CD14-positive monocyte (primary cell): Measurements from ENCODE around the gene CCDC85A. TPM values are rescaled to one million over a fixed set of nuclear protein-coding genes. Genes with fewer than 3 reads are reported as not detected.

Source experiments
- DNase-seq, 3 donors: peaks; one replicate each; pipeline ENCODE4 v3.0.0-alpha.2; 2011 to 2022
- H2AFZ ChIP-seq: 2 replicates; pipeline ENCODE4 v1.6.0; 2012; ENCODE audit warnings: mild to moderate bottlenecking, low read depth, low read length, inconsistent platforms; ENCODE audit not compliant: insufficient read depth, poor library complexity, severe bottlenecking
- H3K27ac ChIP-seq, 2 donors: 1 replicate in 1 of 2; 2 replicates in 1 of 2; pipeline ENCODE4 v1.5.1; 2012 to 2013; ENCODE audit warnings: low read length in 2 of 2, control low read depth in 1 of 2, inconsistent platforms in 1 of 2, low read depth in 1 of 2, mild to moderate bottlenecking in 1 of 2
- H3K27me3 ChIP-seq, 2 donors: one replicate each; pipeline versions ENCODE4 v1.6.0 to v1.6.1; 2011 to 2013; ENCODE audit warnings: low read length in 2 of 2; ENCODE audit not compliant: control insufficient read depth in 2 of 2, insufficient read depth in 2 of 2
- H3K36me3 ChIP-seq, 2 donors: replicated peaks in 1 of 2; 1 replicate in 1 of 2; 2 replicates in 1 of 2; pipeline versions ENCODE4 v1.5.1 to v1.6.1; 2012 to 2013; ENCODE audit warnings: low read length in 2 of 2, control low read depth in 1 of 2, inconsistent platforms in 1 of 2, mild to moderate bottlenecking in 1 of 2; ENCODE audit not compliant: insufficient read depth in 2 of 2, control insufficient read depth in 1 of 2
- H3K4me1 ChIP-seq, 2 donors: 1 replicate in 1 of 2; 2 replicates in 1 of 2; pipeline versions ENCODE4 v1.5.1 to v1.6.1; 2012 to 2013; ENCODE audit warnings: low read length in 2 of 2, control low read depth in 1 of 2, inconsistent platforms in 1 of 2, mild to moderate bottlenecking in 1 of 2, moderate library complexity in 1 of 2; ENCODE audit not compliant: insufficient read depth in 2 of 2, control insufficient read depth in 1 of 2
- H3K4me2 ChIP-seq: replicated peaks from 2 replicates; pipeline ENCODE3; 2012; ENCODE audit warnings: low read length, moderate library complexity, mild to moderate bottlenecking; ENCODE audit not compliant: poor library complexity, severe bottlenecking; ENCODE audit errors: extremely low read depth
- H3K4me3 ChIP-seq, 3 experiments: fragments of 200-600 bp in 1 of 3; sonication (generic) in 1 of 3; replicated peaks in 1 of 3; 1 replicate in 2 of 3; 2 replicates in 1 of 3; pipeline ENCODE4 v1.5.1; 2011 to 2013; ENCODE audit warnings: low read length in 3 of 3, mild to moderate bottlenecking in 3 of 3, control low read depth in 2 of 3, low read depth in 2 of 3, inconsistent platforms in 1 of 3, moderate library complexity in 1 of 3
- H3K79me2 ChIP-seq: 2 replicates; pipeline ENCODE4 v1.6.0; 2012; ENCODE audit warnings: mild to moderate bottlenecking, control low read depth, inconsistent platforms, low read length, moderate library complexity; ENCODE audit not compliant: insufficient read depth
- H3K9ac ChIP-seq: 2 replicates; pipeline ENCODE4 v1.6.0; 2017; ENCODE audit warnings: low read length, mild to moderate bottlenecking; ENCODE audit not compliant: insufficient read depth, poor library complexity, severe bottlenecking
- H3K9me3 ChIP-seq, 2 donors: replicated peaks in 1 of 2; 1 replicate in 1 of 2; 2 replicates in 1 of 2; pipeline versions ENCODE4 v1.5.1 to v1.6.1; 2012 to 2013; ENCODE audit warnings: low read length in 2 of 2, control low read depth in 1 of 2; ENCODE audit not compliant: control insufficient read depth in 1 of 2, insufficient read depth in 1 of 2
- H4K20me1 ChIP-seq: 2 replicates; pipeline ENCODE4 v1.6.0; 2012; ENCODE audit warnings: mild to moderate bottlenecking, low read length, control low read depth, moderate library complexity; ENCODE audit not compliant: insufficient read depth
- H3K27ac Mint-ChIP-seq, 7 donors: one replicate each; pipeline ENCODE4 v1.8.0; 2020; ENCODE audit warnings: mild to moderate bottlenecking in 7 of 7, mixed read lengths in 7 of 7, moderate library complexity in 6 of 7, inconsistent platforms in 2 of 7
- H3K27me3 Mint-ChIP-seq, 3 donors: one replicate each; pipeline ENCODE4 v1.8.0; 2021 to 2022; ENCODE audit warnings: low read depth in 3 of 3, mild to moderate bottlenecking in 3 of 3, mixed read lengths in 3 of 3, moderate library complexity in 3 of 3, inconsistent platforms in 1 of 3
- H3K36me3 Mint-ChIP-seq, 2 donors: one replicate each; pipeline ENCODE4 v1.8.0; 2020; ENCODE audit warnings: mixed read lengths in 2 of 2, inconsistent platforms in 1 of 2, mild to moderate bottlenecking in 1 of 2
- H3K4me1 Mint-ChIP-seq: one replicate; pipeline ENCODE4 v1.8.0; 2020; ENCODE audit warnings: mild to moderate bottlenecking, mixed read lengths
- H3K4me3 Mint-ChIP-seq, 2 donors: one replicate each; pipeline ENCODE4 v1.8.0; 2020; ENCODE audit warnings: mild to moderate bottlenecking in 2 of 2, mixed read lengths in 2 of 2, moderate library complexity in 1 of 2
- H3K9me3 Mint-ChIP-seq, 7 donors: one replicate each; pipeline ENCODE4 v1.8.0; 2020 to 2022; ENCODE audit warnings: mixed read lengths in 7 of 7, mild to moderate bottlenecking in 6 of 7, moderate library complexity in 6 of 7, inconsistent platforms in 2 of 7
- CTCF ChIP-seq: fragments of 200-600 bp; IDR thresholded peaks from one replicate; pipeline ENCODE4 v1.8.0; 2022; ENCODE audit warnings: antibody characterized with exemption, mild to moderate bottlenecking
- WGBS: methylation state at CpG from one replicate; pipeline ENCODE4 v1.1.5; 2013; ENCODE audit warnings: missing lambda C conversion rate; ENCODE audit not compliant: insufficient coverage; 5-methylcytosine and 5-hydroxymethylcytosine counted together
- intact Hi-C, 2 donors: fragments of 100-400 bp; cut with micrococcal nuclease; formaldehyde crosslinking; loops; one replicate each; pipeline versions ENCODE4 v1.15.0 to v1.15.1; 2023
- polyA plus RNA-seq, 3 donors: library from polyadenylated mRNA; depleted of rRNA in 1 of 3; unstranded in 2 of 3; stranded (reverse) in 1 of 3; fragments of 300-500 nt in 2 of 3; fragments of >200 nt in 1 of 3; fragmentation: Illumina TruSeq in 2 of 3; gene quantifications; 1 replicate in 2 of 3; 2 replicates in 1 of 3; pipeline ENCODE4 v1.2.3, GENCODE V29; 2012 to 2021

CCDC85A gene
- polyA plus RNA-seq, 3 donors, result not detected

- Histone ChIP-seq H3K27ac (no peak overlapping the region), H3K4me2 (no peak overlapping the region), H2AFZ (no peak overlapping the region), H3K9ac (no peak overlapping the region), H3K27me3 (no peaks in the 10 kb centered on the region), H4K20me1 (no peaks in the 10 kb centered on the region), H3K79me2 (no peaks in the 10 kb centered on the region), H3K9me3 (no peaks in the 10 kb centered on the region), H3K4me3 (no peak overlapping the region), H3K4me1 (no peaks in the 10 kb centered on the region), H3K36me3 (no peaks in the 10 kb centered on the region)
- Mint-ChIP-seq H3K4me3 (no peak overlapping the region), H3K36me3 (no peaks in the 10 kb centered on the region), H3K27me3 (no peaks in the 10 kb centered on the region), H3K4me1 (no peaks in the 10 kb centered on the region), H3K27ac (no peak overlapping the region), H3K9me3 (peaks cover 0 to 7% (median 0%) of the 10 kb centered on the region in 7 donors)
- DNase-seq, result no peak
- intact Hi-C loops, result no loop called here
- 80% methylated on average over 1 of the region's 3 CpGs for WGBS
- TF ChIP-seq CTCF, result no peak
Observed at GRCh38 chr2:56325661-56326345, 142.0 kb downstream of the CCDC85A start.

GRCh38 chr2:56326346-56326741 is 142.6 kb downstream of the CCDC85A start:
- Mint-ChIP-seq H3K4me3 (no peak overlapping the region), H3K4me1 (no peaks in the 10 kb centered on the region), H3K9me3 (peaks cover 0 to 7% (median 0%) of the 10 kb centered on the region in 7 donors), H3K36me3 (no peaks in the 10 kb centered on the region), H3K27ac (no peak overlapping the region), H3K27me3 (no peaks in the 10 kb centered on the region)
- no peak for DNase-seq
- WGBS, result no CpG with 5 or more reads among the region's 1 CpG
- intact Hi-C loops, result no loop called here
- no peaks in the 10 kb centered on the region for H3K4me1 ChIP-seq
- no peak overlapping the region for H3K4me3 ChIP-seq
- no peak for TF ChIP-seq CTCF
- H3K27ac ChIP-seq, result no peak overlapping the region
- no peaks in the 10 kb centered on the region for H4K20me1 ChIP-seq
- H3K79me2 ChIP-seq, result no peaks in the 10 kb centered on the region
- no peak overlapping the region for H3K9ac ChIP-seq
- no peak overlapping the region for H3K4me2 ChIP-seq
- H3K36me3 ChIP-seq, result no peaks in the 10 kb centered on the region
- no peaks in the 10 kb centered on the region for H3K9me3 ChIP-seq
- no peak overlapping the region for H2AFZ ChIP-seq
- no peaks in the 10 kb centered on the region for H3K27me3 ChIP-seq
